Measurements from ENCODE around the gene PNMA8A. TPM values are rescaled to one million over a fixed set of nuclear protein-coding genes. Genes with fewer than 3 reads are reported as not detected.

Gene PNMA8A
- total and polyA plus RNA-seq, 10 of the 15 experiments (the other 5 are each of a cell fraction or from before 2014, with no cell fraction given), result 0.02 to 0.28 (median 0.16) TPM

DNA sequence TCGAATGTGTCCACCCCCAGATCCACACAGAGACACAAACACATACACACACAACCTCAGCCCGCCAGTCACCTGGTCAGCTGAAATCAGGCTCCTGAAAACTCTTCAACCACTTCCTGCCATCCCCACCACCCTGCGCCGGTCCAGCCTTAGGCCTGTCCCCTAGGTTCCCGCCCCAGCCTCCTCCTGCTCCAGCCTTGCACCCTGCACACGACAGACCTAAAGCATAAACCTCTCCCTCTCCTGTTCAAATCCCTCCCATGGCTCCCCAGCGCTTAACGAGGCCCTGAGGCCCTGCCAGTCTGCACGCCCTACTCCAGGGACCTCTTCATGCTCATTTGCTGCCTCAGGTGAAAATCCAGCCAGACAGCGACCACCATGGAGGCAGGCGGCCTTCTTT is 17.2 kb upstream of the PNMA8A start (continued):
- TF ChIP-seq, protein P1, sequence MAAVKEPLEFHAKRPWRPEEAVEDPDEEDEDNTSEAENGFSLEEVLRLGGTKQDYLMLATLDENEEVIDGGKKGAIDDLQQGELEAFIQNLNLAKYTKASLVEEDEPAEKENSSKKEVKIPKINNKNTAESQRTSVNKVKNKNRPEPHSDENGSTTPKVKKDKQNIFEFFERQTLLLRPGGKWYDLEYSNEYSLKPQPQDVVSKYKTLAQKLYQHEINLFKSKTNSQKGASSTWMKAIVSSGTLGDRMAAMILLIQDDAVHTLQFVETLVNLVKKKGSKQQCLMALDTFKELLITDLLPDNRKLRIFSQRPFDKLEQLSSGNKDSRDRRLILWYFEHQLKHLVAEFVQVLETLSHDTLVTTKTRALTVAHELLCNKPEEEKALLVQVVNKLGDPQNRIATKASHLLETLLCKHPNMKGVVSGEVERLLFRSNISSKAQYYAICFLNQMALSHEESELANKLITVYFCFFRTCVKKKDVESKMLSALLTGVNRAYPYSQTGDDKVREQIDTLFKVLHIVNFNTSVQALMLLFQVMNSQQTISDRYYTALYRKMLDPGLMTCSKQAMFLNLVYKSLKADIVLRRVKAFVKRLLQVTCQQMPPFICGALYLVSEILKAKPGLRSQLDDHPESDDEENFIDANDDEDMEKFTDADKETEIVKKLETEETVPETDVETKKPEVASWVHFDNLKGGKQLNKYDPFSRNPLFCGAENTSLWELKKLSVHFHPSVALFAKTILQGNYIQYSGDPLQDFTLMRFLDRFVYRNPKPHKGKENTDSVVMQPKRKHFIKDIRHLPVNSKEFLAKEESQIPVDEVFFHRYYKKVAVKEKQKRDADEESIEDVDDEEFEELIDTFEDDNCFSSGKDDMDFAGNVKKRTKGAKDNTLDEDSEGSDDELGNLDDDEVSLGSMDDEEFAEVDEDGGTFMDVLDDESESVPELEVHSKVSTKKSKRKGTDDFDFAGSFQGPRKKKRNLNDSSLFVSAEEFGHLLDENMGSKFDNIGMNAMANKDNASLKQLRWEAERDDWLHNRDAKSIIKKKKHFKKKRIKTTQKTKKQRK (IDR thresholded peaks at IDR 0.05; ENCODE audit: low read depth, low read length), result no peak

DNA sequence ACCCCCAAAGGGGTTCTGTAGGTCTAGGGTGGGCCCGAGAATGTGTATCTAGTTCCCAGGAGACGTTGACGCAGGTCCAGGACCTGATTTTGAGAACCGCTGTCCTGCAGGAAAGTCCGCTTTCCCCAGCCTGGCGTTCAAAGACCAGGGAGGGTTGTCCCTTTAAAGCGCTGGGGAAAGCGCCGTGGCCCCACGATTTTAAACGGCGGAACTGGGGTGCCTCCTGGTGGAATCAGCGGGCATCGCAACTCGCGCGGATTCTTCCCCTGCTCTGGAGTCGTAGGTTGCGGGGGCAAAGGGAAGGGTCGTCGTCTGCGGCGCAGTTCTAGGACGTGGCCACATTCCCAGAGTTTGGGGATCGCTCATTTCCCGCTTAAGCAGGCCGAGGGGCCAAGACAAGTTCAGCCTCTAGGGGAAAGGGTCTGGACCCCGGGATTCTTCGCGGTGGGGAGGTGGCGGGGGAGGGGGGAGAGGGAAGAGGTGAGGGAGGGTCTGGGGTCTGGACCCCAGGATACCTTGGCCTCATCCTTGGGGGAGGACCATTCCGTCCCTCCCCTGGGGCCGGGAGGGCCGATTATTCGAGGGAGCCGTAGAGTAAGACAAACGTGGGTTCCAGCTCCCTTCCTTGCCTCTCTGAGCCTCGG is 16.6 kb upstream of the PNMA8A start:
- intact Hi-C loops (cut with micrococcal nuclease; ENCODE audit: unreplicated experiment) (loop anchor here (1.0 to 2.0 kb wide), 3 partner anchors 86 to 207 kb away; no protein-coding TSS in a partner anchor), in situ Hi-C loops (cut with MboI) (loop anchor here (5.0 kb wide), 2 partner anchors 86 to 206 kb away; no protein-coding TSS in a partner anchor)
- DNase-seq (ENCODE audit: low read depth, low spot score), result no peak
- Histone ChIP-seq H2AFZ (ENCODE audit: control insufficient read depth, low read depth, low read length) (no peak overlapping the region), H3K27me3 (replicated peaks in 1 of 2; ENCODE audit: control insufficient read depth in 2 of 2, insufficient read depth in 2 of 2, low read length in 1 of 2) (peaks cover 10 to 23% of the 10 kb centered on the region in 2 experiments; a peak in 3 of 4 replicates), H3K36me3 (ENCODE audit: control insufficient read depth in 2 of 2, insufficient read depth in 2 of 2, low read length in 1 of 2) (no peaks in the 10 kb centered on the region), H3K4me1 (ENCODE audit: control insufficient read depth, insufficient read depth, low read length) (no peaks in the 10 kb centered on the region), H3K4me3 (no peak overlapping the region), H3K27ac (ENCODE audit: control insufficient read depth, insufficient read depth) (no peak overlapping the region), H3K9me3 (replicated peaks; ENCODE audit: control insufficient read depth, insufficient read depth, low read length) (no peaks in the 10 kb centered on the region), H3K79me2 (ENCODE audit: control insufficient read depth, insufficient read depth, low read length) (no peaks in the 10 kb centered on the region), H3K9ac (ENCODE audit: control insufficient read depth, insufficient read depth, low read length) (no peak overlapping the region), H4K20me1 (ENCODE audit: control insufficient read depth, insufficient read depth) (no peaks in the 10 kb centered on the region), H3K4me2 (ENCODE audit: control insufficient read depth, insufficient read depth) (no peak overlapping the region)
- RAD21 ChIA-PET (ENCODE audit: unreplicated experiment), result interaction anchor here (0.9 to 1.8 kb wide), 2 partner anchors 94 to 207 kb away, joined by 4 to 15 read pairs; no protein-coding TSS in a partner anchor
- POLR2A ChIA-PET, result interaction anchor here (0.5 kb wide), 1 partner anchor 51 kb away, joined by 3 read pairs; no protein-coding TSS in a partner anchor
- BruUV-seq (replicated peaks), result no TSS peak
- peak; percentile 94 for ATAC-seq
- CTCF ChIA-PET, result interaction anchor here (0.6 to 2.5 kb wide), 7 partner anchors 86 to 207 kb away, joined by 3 to 14 read pairs (median 5); no protein-coding TSS in a partner anchor
- 4% methylated on average over 35 of the region's 38 CpGs for WGBS (ENCODE audit: insufficient coverage, insufficient replicate concordance, low lambda C conversion rate, missing lambda C conversion rate)
- SMC1A ChIA-PET (ENCODE audit: uncharacterized antibody, unreplicated experiment), result interaction anchor here (1.2 to 2.9 kb wide), 3 partner anchors 92 to 207 kb away, joined by 3 to 9 read pairs (median 5); no protein-coding TSS in a partner anchor
- peak; percentile 41 for FAIRE-seq
- TF ChIP-seq, protein P2, sequence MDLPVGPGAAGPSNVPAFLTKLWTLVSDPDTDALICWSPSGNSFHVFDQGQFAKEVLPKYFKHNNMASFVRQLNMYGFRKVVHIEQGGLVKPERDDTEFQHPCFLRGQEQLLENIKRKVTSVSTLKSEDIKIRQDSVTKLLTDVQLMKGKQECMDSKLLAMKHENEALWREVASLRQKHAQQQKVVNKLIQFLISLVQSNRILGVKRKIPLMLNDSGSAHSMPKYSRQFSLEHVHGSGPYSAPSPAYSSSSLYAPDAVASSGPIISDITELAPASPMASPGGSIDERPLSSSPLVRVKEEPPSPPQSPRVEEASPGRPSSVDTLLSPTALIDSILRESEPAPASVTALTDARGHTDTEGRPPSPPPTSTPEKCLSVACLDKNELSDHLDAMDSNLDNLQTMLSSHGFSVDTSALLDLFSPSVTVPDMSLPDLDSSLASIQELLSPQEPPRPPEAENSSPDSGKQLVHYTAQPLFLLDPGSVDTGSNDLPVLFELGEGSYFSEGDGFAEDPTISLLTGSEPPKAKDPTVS (IDR thresholded peaks at IDR 0.05; ENCODE audit: low read depth, low read length), result no peak
- TF ChIP-seq BMI1 (IDR thresholded peaks at IDR 0.05; ENCODE audit: borderline replicate concordance) (no peak), SREBF1 (IDR thresholded peaks at IDR 0.05; ENCODE audit: low read length) (no peak), NRF1 (conservative IDR thresholded peaks at IDR 0.05; ENCODE audit: low read depth, low read length) (no peak), CBFB (IDR thresholded peaks at IDR 0.05; ENCODE audit: low read depth) (no peak), NFXL1 (IDR thresholded peaks at IDR 0.05; ENCODE audit: borderline replicate concordance) (no peak), MTA2 (IDR thresholded peaks at IDR 0.05; ENCODE audit: low read depth) (no peak), NR2F1 (conservative IDR thresholded peaks at IDR 0.05) (no peak), CHD1 (IDR thresholded peaks at IDR 0.05; ENCODE audit: low read depth, low read length) (no peak), CEBPB (IDR thresholded peaks at IDR 0.05; ENCODE audit: borderline replicate concordance in 1 of 2, low read depth in 2 of 2, low read length in 2 of 2) (no peak), RB1 (IDR thresholded peaks at IDR 0.05; ENCODE audit: borderline replicate concordance) (peak; percentile 28; the same call in 1 of the 2 replicates), POLR2AphosphoS2 (IDR thresholded peaks at IDR 0.05; ENCODE audit: low read depth, low read length) (no peak), POLR2AphosphoS5 (IDR thresholded peaks at IDR 0.05; ENCODE audit: low read length) (no peak), KDM1A (IDR thresholded peaks at IDR 0.05; ENCODE audit: borderline replicate concordance) (no peak), RELA (IDR thresholded peaks at IDR 0.05; ENCODE audit: borderline replicate concordance, partially characterized antibody) (no peak), SREBF2 (IDR thresholded peaks at IDR 0.05; ENCODE audit: low read length) (no peak)
- TF ChIP-seq, protein P3, sequence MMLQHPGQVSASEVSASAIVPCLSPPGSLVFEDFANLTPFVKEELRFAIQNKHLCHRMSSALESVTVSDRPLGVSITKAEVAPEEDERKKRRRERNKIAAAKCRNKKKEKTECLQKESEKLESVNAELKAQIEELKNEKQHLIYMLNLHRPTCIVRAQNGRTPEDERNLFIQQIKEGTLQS (IDR thresholded peaks at IDR 0.05; ENCODE audit: borderline replicate concordance, extremely low read depth, low read depth, low read length), result no peak

Measured in GM12878 (cell line).